GM19395 (cell line): ENCODE results near the gene EIPR1.

Experiments used
- ATAC-seq: cut with Tn5 transposase; IDR thresholded peaks from one replicate; pipeline ENCODE4 v1.9.1; 2021; ENCODE audit warnings: mild to moderate bottlenecking, moderate library complexity; ENCODE audit not compliant: unreplicated experiment

EIPR1 gene

DNA sequence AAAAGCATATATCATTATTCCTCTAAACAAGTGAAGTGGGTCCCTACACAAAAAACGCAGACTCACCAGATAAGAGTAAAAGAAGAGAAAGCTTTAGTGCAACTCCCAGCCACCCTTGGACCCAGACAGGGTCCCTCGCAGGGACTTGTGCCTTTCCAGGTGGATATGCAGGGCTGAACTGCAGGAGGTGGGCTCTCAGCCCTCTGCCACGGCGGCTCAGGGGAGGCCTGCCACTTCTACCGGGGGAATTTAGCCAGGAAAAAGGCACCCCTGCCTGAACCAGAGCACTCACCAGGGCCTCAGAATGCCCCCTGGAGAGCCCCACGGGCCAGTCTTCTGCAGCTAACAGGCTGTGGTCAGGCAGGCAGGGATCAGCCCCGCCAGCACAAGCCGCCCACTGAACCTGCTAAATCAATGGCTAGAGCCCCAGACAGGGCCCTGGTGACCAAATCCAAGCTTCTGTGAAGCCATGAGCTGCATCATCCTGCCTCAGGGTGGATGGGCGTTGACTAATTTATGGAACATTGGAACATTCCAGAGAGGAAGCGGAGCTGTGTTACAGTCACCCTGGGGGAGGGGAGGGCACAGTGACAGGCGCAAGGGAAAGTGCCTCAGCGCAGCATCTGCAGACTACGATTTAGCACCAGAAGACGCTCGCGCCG is 209.3 kb downstream of the EIPR1 start:
- ATAC-seq, result no peak

DNA sequence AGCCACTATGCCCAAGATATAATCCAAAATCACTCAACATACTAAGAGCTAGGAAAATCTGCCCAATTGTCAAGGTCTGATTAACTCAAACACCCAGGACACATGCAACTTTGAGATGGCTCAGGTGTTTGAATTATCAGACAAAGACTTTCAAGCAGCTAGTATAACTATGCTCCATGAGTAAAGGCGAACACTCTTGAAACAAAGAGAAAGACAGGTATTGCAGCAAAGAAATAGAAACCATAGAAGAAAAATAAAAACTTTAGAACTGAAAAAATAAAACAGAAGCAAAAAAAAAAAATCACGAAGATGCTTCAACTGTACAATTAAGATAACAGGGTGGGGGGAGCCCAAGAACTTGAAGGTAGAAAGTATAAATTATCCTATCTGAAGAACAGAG is 214.2 kb downstream of the EIPR1 start:
- ATAC-seq, result no peak

DNA sequence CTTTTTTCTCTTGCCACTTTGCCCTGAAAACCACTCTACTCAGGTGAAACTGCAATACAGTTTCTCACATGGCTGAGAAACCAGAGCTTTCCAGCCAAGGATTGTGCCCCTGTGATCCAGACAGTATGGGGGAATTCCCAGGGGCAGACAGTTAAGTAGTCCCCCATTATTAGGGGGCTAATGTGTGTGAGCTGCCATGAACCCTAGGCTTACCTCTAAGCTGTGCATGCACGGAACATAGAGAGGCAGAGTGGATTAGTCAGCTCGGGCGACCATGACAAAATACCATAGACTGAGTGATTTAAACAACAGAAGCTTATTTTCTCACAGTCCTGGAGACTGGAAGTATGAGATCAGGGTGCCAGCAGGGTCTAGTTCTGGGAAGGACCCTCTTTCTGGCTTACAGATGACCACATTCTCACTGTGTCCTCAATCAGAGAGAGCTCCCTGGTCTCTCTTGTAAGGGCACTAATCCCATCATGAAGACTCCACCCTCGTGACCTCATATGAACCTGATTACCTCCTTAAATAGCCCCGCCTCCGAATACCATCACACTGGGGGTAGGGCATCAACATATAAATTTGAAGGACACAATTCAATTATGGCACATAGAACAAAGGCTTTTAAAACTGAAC is 215.1 kb downstream of the EIPR1 start:
- no peak for ATAC-seq

DNA sequence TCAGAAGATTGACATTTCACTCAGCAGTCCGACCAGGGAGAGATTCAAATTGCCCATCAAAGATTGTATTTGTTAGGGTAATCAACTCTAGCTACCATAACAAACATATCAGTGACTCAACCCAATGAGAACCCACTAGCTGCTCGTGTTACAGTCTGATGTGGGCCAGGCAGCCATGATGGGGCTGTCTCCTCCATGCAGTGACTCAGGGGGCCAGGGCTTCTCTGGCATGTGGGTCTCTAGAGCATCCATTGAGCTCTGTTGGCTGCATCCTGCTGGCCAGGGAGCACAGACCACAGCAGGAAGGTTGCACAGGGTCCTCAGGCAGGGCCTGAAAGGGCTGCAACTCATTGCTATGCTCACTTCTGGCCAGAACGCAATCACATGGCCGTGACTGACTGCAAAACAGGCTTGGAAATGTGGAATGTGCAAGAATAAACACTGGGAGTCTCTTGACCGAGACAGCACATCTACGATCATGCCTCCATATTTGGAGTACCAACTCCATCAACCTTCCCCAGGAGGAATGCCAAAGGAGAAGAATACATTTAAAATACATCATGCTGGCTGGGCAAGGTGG is 216.8 kb downstream of the EIPR1 start:
- no peak for ATAC-seq

DNA sequence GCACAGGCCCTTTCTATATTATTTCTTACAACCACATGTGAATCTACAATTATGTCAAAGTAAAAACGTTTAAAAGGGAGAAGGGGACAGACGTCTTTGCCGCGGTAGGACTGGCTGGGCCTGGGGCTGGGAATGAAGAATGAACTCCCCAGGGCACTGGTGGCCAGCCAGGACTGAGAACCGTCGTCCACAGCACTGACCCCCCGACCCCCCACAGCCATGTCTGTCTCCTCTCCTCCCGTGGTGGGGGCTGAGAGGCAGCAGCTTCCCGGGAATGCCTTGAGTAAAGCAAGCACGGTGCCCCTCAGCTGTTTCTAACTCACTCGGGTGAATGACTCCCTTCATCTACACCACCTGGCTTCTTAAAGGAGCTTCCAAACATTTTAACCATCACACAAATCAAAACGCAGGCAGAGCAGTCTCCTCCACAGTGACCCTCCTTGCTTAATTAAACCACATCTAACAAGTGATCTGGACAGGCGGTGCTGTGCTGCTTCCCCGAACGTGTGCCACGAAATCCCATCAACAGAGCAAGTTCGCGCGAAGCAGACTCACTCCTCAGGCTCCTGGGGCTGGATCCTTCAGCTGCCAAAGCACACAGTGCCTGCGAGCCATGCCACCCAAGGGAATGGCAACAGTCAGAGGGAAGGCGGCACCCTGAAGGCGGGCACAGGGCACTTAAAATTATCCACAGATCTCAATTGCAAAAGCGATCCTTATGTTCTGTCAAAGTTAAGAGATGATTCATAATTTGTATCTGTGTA is 217.7 kb downstream of the EIPR1 start:
- ATAC-seq, result no peak

DNA sequence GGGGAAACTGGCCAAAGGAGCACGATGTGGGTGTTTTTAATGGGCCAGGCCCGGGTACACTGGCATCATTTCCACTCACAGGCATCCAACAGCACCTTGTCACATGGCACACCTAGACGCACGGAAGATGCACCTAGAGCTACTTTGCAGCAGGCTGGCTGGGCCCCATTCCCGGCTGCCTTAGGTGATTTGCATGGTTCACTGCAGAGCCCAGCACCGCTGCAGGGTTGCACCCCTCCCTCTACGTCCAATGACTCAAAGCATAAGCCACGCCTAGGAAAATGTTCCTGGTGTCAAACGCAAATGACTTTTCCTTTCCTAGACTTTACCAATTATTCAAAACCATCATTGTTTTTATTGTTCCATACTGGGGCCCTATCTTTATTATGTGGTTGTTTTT is 222.9 kb downstream of the EIPR1 start:
- ATAC-seq, result no peak

DNA sequence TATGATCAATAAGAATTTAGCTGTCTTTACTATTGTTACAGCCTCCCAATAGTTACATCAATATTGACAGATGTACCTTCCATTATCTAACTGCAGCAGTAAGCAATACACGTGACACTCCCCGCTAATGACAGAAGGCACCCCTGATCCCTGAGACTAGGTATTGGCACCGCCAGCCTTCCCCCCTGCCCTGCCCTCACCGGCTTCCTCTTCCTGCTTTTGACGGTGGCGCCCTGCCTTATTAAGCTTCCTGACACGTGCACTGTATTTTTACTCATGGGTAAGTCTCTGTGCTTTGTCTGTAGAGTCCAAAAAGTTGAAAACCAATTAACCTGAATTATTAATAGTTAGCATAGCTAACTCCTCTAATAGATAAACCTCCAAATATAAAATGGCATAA is 223.5 kb downstream of the EIPR1 start:
- no peak for ATAC-seq

DNA sequence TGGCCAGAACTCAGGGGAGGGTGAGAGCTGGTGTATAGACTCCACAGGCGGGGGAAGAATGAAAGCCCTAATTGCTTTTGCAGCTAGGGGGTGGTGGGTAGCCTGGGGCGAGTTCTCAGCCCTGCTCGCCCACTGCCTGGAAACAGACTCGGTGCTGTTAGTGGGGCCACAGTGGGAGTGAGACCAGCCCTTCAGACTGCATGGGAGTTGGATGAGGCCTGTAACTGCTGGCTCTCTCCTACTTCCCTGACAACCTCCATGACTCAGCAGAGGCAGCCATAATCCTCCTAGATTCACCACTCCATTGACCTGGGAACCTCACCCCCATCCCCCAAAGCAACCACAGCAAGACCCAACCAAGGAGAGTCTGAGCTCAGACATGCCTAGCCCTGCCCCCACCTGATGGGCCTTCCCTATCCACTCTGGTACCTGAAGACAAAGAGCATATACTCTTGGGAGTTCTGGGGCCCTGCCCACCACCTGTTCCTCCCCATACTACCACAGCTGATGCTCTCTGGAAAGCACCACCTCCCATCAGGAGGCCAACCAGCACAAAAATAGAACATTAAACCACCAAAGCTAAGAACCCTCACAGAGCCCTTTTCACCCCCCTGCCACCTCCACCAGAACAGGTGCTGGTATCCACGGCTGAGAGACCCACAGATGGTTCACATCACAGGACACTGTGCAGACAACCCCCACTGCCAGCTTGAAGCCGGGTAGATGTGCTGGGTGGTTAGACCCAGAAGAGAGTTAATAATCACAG is 226.3 kb downstream of the EIPR1 start:
- no peak for ATAC-seq

DNA sequence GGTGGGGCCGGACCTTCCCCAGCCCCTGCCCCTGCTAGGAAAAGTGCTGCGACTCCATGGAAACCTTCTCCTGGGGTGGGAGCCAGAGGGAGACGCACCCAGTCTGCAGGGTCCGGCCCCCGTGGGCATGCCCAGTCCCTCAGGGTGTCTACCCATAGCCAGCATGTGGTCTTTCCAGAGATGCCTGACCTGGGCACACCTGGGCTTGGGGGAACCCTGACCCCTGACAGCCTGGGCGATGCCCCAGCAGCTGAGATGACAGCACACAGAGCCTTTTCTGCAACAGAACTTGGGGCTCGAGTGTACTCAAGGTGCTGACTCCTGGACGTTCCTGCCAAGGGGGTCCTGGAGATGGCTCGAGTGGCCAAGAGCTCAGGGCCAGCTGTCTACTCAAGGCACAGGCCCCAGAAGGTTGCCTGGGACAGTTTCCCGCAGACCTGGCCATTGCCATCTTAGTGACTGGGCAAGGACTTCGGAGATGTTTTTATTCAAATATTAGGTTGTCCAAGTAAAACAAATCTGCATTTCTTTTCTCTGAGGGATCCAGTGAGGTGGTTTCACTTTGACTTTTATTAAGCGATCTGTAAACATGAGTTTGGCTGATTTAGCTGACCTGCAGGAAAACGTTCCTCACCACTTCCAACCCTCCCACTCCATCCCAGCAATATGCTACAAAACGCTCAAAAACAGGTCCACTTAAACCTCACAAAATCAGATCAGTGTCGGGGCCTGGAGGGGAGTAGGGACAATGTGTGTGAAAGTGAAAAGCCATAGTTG is 228.0 kb downstream of the EIPR1 start:
- no peak for ATAC-seq

DNA sequence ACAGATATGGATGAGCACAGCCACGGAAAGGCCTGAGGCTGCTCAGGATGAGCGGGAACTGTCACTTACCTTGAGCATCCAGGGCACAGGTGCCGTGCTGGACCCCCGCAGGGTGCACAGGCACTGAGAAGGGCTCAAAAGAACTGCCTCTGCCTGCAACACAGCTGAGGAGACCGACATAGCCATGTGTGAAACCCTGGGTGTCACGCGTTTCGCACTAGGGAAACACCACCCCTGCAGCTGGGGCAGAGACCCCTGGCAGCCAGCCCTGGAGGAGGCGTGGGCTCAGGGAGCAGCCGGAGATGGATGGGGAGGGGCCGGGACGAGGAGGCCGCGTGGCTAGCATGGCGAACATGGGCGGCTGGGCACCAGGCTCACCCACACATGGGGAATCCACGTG is 228.9 kb downstream of the EIPR1 start:
- ATAC-seq, result no peak

DNA sequence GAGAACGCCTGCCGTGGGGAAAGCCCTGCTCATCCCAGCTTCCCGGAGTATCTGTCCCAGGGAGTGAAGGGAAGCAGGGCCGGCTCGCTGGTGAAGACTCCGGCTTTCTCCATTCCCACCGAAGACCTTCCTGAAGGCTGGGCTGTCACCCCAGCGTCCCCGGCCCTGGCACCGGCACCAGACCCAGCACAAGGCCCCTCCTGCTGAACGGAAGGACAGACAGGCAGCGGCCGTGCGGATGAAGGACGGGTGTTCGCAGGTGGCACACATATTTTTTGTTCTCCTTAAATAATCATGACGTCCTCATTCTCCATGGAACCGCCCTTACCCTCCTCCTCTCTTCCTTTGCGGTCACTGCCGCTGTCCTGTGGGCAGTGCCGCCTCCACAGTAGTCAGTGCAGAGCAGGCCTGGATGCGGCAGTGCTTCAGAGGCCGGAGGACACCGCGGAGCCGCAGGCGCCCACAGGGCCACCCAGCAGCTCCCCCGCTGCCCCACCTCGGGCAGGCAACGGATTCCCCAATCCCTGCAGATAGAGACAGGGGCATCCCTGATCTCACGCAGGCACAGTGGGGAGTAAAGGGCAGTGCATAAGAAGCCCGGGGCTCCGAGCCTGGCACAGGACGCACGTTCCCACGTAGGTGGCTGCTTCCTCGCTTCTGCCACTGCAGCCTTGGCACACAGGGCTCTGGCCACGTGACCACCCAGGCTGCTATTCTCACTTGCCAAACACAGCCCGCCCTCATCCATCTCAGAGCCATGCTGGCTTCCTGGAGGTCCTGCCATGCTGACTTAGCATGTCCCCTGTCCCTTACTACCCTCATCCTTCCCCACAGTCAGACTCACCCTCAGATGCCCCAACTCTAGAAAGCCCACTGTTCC is 229.7 kb downstream of the EIPR1 start:
- ATAC-seq, result no peak

DNA sequence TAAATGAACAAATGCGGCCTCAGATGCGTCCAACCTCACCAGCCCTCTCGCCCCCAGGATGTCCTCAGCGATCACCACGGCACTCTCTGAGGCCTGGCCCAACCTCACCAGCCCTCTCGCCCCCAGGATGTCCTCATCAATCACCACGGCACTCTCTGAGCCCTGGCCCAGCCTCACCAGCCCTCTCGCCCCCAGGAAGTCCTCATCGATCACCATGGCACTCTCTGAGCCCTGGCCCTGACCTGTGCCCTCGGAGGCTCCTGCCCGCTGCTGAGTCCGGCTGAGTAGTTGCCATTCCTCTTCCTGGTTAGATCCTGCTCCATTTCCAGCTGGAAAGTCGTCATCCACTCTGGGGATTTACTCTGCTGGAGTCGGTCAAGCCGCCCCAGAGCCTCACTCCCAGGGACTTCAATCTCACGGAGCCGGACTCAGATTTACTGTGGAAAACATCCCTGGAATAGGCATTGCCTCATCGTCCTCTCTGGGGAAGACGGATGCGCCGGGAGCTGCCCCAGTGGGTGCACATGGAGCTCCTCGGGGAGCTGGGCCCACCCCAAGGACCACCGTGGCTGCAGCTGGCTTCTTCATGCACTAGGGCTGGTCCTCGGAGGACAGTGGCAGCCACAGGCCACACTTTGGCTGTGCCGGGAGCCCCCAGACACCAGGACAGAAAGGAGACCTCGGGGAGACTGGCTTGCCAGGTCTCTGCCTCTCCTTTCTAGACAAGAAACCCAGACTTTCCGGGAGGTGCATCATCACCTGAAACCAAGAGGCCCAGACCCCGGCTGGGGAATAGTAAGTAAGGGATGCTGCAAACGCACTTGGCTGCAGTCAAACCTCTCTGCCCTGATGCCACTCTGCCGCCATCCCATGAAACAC is 230.6 kb downstream of the EIPR1 start:
- ATAC-seq, result no peak

DNA sequence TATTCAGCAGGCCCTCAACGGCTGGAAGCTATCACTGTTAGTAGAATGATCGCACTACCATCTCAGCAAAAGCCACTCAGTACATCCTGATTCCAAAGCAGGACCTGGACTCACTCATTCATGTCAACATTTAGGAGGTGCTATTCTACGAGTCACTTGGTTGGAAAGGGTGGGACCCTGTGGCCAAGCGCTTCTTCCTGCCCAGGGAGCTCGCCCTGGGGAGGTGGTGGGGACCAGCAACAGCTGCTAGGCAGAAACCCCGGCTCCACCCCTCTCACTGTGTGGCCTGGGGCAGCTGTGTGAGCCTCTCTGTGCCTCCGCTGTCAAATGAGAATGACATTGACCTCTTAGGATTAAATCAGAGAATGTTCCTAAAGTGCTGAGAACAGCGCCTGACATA is 231.4 kb downstream of the EIPR1 start:
- ATAC-seq, result no peak

DNA sequence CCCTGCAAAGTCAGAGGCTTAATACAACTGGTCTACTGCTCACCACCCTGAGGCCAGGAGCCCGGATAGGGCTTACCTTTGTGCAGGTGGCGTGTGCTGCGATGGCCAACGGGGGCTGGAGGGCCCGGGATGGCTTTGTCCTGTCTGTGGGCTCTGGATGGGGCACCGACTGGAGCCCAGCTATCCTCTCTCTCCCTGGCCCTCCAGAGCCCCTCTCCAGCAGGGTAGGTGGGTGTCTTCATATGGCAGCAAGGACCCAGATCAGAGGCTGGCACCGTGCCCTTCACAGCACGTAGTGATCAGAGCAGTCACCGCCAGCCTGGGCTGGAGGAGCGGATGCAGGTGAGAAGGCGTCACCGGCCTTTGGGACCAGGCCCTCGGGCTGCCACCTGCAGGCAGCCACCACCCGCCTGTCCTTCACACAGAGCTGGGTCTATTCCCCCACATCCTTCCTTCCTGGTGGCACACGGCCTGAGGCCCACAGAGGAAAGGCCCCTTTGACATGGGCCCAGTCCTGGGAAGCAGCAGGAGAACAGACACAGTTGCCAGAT is 232.1 kb downstream of the EIPR1 start:
- no peak for ATAC-seq

DNA sequence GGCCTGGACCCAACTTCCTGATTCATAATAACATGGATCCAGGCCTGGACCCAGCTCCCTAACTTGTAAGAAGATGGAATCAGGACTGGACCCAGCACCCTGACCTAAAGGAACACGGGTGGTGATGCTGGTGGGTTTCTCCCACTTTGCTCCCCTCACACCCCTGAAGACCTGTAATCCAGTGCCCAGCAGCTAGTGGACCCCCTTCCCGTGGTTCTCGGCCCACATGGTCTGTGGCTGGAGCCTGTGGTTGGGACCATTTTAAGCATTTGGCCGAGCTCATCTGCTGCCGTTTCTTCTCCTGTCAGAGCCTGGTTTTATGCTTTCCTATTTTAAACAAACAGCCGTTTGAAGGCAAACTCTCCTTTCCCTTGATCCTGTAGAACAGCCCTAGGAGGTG is 232.8 kb downstream of the EIPR1 start:
- no peak for ATAC-seq

DNA sequence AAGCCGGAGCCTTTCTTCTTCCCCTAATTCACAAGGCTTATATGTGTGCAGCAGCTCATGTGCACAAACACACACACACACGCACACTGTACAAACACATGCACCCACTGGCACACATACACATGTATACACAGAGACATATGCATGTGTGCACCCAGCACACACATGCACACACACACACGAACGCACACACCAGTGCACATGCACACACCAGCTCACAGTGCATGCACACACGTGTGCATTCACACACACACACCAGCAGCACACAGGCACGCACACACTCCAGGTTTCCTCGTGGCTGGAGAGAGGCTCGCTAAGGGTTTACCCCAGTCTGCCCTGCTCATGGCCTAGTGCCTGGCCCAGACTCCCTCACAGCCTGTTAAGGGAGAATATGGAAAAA is 234.0 kb downstream of the EIPR1 start:
- no peak for ATAC-seq

DNA sequence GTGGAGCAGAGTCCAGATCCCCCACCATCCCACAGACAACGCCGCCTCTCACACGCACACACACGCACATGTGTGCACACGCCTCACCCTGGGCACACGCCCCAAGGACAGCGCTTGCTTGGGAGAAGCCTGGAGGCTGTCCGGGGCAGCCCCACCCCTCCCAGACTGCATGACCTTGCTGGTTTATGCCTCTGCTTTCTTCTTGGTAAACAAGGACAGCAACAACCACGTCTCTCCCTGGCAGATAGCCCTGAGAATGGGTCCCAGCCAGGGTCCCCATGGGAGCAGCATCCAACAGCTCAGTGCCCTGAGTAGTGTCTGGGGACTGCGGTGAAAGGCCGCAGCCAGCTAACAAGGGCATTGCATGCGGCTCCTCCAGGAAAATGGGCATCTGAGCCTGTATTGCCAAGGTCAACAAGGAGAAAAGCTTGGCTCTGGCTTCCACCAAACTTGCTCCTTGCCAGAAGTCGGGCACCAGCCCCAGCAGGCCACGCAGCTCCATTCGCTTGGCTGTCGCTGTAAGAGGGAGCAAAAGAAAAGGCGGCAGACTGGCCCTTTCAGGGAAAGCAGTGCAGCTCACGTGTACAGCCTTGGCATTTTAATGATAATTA is 234.6 kb downstream of the EIPR1 start:
- ATAC-seq, result no peak

DNA sequence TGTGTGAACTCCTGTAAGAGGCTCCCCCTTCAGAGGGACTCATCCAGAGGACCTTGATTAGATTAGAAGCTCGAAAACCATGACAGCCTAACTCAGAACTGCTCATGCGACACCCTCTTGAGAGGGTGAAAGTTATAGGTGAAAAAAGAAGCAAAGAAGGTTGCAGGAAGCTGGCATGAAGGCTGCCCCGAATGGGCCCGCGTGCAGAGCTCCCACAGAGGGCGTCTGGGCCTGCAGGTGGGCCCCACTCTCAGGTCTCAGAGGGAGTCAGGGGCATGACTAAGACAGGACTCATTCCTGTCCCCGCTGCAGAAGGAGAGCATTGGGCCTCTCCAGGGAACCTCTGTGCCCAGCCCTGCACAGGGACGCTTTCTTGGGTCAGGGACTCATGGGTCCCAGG is 235.4 kb downstream of the EIPR1 start:
- ATAC-seq, result no peak
